Lung (tissue), 12 donors: ENCODE measurements around the gene THEM5. TPM values are rescaled to one million over a fixed set of nuclear protein-coding genes. Genes with fewer than 3 reads are reported as not detected.

Source experiments
- ATAC-seq: fragments of 200-7000 bp; cut with Tn5 transposase; one replicate; pipeline ENCODE4 v1.9.1; 2020; ENCODE audit warnings: moderate number of reproducible peaks; ENCODE audit not compliant: insufficient read depth, low FRiP score
- DNase-seq, 3 donors: peaks; one replicate each; pipeline ENCODE4 v3.0.0-alpha.2; 2013 to 2017
- H3K27ac ChIP-seq, 2 donors: one replicate each; pipeline ENCODE4 v1.5.1; 2013; ENCODE audit warnings: mild to moderate bottlenecking in 2 of 2, moderate library complexity in 2 of 2, control low read depth in 1 of 2, inconsistent platforms in 1 of 2, low read depth in 1 of 2, low read length in 1 of 2
- H3K27me3 ChIP-seq, 3 donors: one replicate each; pipeline ENCODE4 v1.5.1; 2013; ENCODE audit warnings: low read length in 2 of 3; ENCODE audit not compliant: control insufficient read depth in 3 of 3, insufficient read depth in 3 of 3
- H3K36me3 ChIP-seq, 4 donors: one replicate each; pipeline ENCODE4 v1.5.1; 2013; ENCODE audit warnings: low read length in 4 of 4, mild to moderate bottlenecking in 1 of 4, moderate library complexity in 1 of 4; ENCODE audit not compliant: control insufficient read depth in 4 of 4, insufficient read depth in 4 of 4
- H3K4me1 ChIP-seq, 5 donors: one replicate each; pipeline ENCODE4 v1.5.1; 2013; ENCODE audit warnings: low read length in 5 of 5, mild to moderate bottlenecking in 2 of 5, moderate library complexity in 1 of 5; ENCODE audit not compliant: control insufficient read depth in 5 of 5, insufficient read depth in 5 of 5
- H3K4me3 ChIP-seq: one replicate; pipeline ENCODE4 v1.5.1; 2013; ENCODE audit warnings: mild to moderate bottlenecking, control low read depth, moderate library complexity
- H3K9ac ChIP-seq, 2 donors: one replicate each; pipeline ENCODE4 v1.5.1; 2013; ENCODE audit warnings: low read length in 2 of 2, control low read depth in 1 of 2; ENCODE audit not compliant: insufficient read depth in 1 of 2
- H3K9me3 ChIP-seq, 4 donors: one replicate each; pipeline ENCODE4 v1.5.1; 2013; ENCODE audit warnings: low read length in 3 of 4, mild to moderate bottlenecking in 1 of 4, moderate library complexity in 1 of 4; ENCODE audit not compliant: control insufficient read depth in 4 of 4, insufficient read depth in 3 of 4
- WGBS, 2 donors: extraction: QIAGEN DNeasy Blood & Tissue Kit; methylation state at CpG; one replicate each; pipeline ENCODE4 v1.1.7; 2013; 5-methylcytosine and 5-hydroxymethylcytosine counted together
- polyA plus RNA-seq, 2 donors: library from polyadenylated mRNA; stranded (reverse); fragments of 200-250 nt; gene quantifications; one replicate each; pipeline ENCODE4 v1.2.1, GENCODE V29; 2013
- total RNA-seq, 2 donors: library from RNA; depleted of rRNA in 1 of 2; stranded (reverse); fragments of >200 nt in 1 of 2; gene quantifications; one replicate each; pipeline ENCODE4 v1.2.1, GENCODE V29; 2014 to 2021
- TF ChIP-seq, protein P1 (sequence below): IDR thresholded peaks from 2 replicates; pipeline ENCODE4 v1.5.1; 2012; ENCODE audit warnings: mild to moderate bottlenecking; ENCODE audit errors: control extremely low read depth, extremely low read depth
- donor health status: control.
- donor health status: control.
- donor health status: Bipolar disorder and iron deficiency.
- donor health status: healthy.
- donor health status: DM: yes; HTN: yes; CAD: no.

The THEM5 gene
- total and polyA plus RNA-seq, 4 donors: not detected

DNA sequence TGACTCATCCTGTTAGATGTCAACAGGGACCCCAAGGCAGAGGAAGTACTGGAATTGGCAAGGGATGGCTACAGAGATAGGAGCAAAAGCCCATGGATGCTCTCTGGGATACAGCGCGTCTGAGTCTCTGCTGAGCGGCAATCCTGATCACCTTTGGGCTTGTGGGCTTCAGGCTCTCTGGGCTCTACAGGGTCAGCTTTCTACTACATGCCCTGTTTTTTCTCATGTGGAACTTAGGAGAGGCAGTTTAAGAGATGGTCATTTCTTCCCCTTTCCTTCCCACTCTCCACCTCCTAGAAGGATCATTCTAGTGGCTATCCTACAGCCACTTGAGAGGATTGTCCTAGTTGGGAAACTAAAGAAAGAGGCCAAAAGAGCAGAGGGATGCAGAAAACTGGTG lies 49.6 kb downstream of the THEM5 start:
- no peak overlapping the region for H3K4me3 ChIP-seq
- H3K4me1 ChIP-seq: no peaks in the 10 kb centered on the region
- H3K27me3 ChIP-seq: peaks cover 0 to 13% (median 4%) of the 10 kb centered on the region in 3 donors
- H3K36me3 ChIP-seq: peaks cover 0 to 3% (median 0%) of the 10 kb centered on the region in 4 donors
- H3K9me3 ChIP-seq: no peaks in the 10 kb centered on the region
- TF ChIP-seq, protein P1, sequence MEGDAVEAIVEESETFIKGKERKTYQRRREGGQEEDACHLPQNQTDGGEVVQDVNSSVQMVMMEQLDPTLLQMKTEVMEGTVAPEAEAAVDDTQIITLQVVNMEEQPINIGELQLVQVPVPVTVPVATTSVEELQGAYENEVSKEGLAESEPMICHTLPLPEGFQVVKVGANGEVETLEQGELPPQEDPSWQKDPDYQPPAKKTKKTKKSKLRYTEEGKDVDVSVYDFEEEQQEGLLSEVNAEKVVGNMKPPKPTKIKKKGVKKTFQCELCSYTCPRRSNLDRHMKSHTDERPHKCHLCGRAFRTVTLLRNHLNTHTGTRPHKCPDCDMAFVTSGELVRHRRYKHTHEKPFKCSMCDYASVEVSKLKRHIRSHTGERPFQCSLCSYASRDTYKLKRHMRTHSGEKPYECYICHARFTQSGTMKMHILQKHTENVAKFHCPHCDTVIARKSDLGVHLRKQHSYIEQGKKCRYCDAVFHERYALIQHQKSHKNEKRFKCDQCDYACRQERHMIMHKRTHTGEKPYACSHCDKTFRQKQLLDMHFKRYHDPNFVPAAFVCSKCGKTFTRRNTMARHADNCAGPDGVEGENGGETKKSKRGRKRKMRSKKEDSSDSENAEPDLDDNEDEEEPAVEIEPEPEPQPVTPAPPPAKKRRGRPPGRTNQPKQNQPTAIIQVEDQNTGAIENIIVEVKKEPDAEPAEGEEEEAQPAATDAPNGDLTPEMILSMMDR: no peak
- WGBS, 2 donors: 97 to 100% methylated on average over 3 of the region's 3 CpGs
- ATAC-seq (no peak), DNase-seq (no peak)
- H3K9ac ChIP-seq: no peak overlapping the region
- H3K27ac ChIP-seq: no peak overlapping the region

DNA sequence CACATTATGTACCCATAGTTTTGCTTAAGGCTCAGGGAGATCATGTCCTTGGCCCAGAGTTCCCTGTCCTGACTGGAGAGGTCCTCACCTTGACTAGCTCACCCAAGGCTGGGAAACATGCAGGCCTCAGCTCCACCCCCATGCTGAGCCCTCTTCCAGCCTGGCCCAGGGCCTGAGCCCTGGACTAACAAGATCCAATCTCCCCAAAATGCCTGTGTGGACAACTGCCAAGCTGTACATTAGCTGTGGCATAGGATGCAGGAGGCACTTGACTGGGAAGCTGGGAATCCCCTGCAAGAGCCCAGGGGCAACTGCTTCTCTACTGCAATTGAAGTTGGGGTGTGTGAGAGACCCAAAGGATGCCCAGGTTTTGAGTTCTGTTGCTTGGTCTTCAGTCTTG lies 50.3 kb downstream of the THEM5 start:
- H3K27me3 ChIP-seq: peaks cover 0 to 18% (median 4%) of the 10 kb centered on the region in 3 donors
- H3K9ac ChIP-seq: no peak overlapping the region
- no peak overlapping the region for H3K27ac ChIP-seq
- DNase-seq (no peak), ATAC-seq (no peak)
- H3K9me3 ChIP-seq: no peaks in the 10 kb centered on the region
- TF ChIP-seq, protein P1: no peak
- H3K4me1 ChIP-seq: no peaks in the 10 kb centered on the region
- H3K4me3 ChIP-seq: no peak overlapping the region
- H3K36me3 ChIP-seq: peaks cover 0 to 3% (median 0%) of the 10 kb centered on the region in 4 donors

DNA sequence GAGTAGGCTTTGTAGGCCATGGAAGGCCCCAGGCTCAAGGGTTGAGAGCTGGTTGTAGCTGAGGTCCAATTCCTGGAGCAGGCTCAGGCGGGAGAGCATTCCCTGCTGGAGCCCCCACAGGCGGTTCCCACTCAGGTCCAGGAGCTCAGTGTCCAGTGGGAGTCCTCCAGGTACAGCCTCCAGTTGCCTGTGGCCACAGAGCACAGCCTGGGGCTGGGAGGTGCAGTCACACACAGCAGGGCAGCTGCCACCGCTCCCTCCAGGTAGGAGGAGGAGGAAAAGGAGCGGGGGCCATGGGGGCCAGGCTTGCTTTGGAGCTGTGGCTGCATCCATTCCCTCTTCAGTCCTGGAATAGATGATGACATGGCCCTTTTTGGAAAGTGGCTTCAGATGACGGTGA lies 51.1 kb downstream of the THEM5 start:
- Histone ChIP-seq H3K4me3 (no peak overlapping the region), H3K4me1 (no peaks in the 10 kb centered on the region), H3K36me3 (peaks cover 0 to 2% (median 0%) of the 10 kb centered on the region in 4 donors), H3K9me3 (no peaks in the 10 kb centered on the region), H3K27me3 (peaks cover 0 to 20% (median 4%) of the 10 kb centered on the region in 3 donors), H3K27ac (no peak overlapping the region), H3K9ac (no peak overlapping the region)
- WGBS, 2 donors: 91 to 96% methylated on average over 5 of the region's 5 CpGs
- ATAC-seq (no peak), DNase-seq (no peak)
- TF ChIP-seq, protein P1: no peak

GRCh38 chr1:151801846-151802245 lies 51.7 kb downstream of the THEM5 start:
- DNase-seq (no peak), ATAC-seq (no peak)
- H3K27ac ChIP-seq: no peak overlapping the region
- no peak overlapping the region for H3K9ac ChIP-seq
- TF ChIP-seq, protein P1: no peak
- no peak overlapping the region for H3K4me3 ChIP-seq
- no peaks in the 10 kb centered on the region for H3K9me3 ChIP-seq
- H3K4me1 ChIP-seq: no peaks in the 10 kb centered on the region
- 86 to 91% methylated on average over 7 of the region's 7 CpGs for WGBS, 2 donors
- H3K27me3 ChIP-seq: peaks cover 0 to 20% (median 4%) of the 10 kb centered on the region in 3 donors
- no peaks in the 10 kb centered on the region for H3K36me3 ChIP-seq
